SK-N-SH treated with all-trans-retinoic acid at 6 μM for 48 hours (cell line): ENCODE results near the gene BCR.
"Not testable (repeated sequence)": the region's sequence is repeated elsewhere in the genome, so short reads cannot be mapped to it uniquely, and the experiment has no call there.

ENCODE experiments used
- ATAC-seq: fragments of 200-7000 bp; cut with Tn5 transposase; 3 replicates; pipeline ENCODE4 v1.9.1; 2020; ENCODE audit warnings: mild to moderate bottlenecking, moderate library complexity
- ARNTL ChIP-seq: fragments of 450-650 bp; formaldehyde crosslinking; IDR thresholded peaks from 2 replicates; pipeline ENCODE4 v1.5.0; 2020; ENCODE audit warnings: low read depth, mild to moderate bottlenecking, moderate library complexity, borderline replicate concordance
- BACH2 ChIP-seq: fragments of 250-450 bp; sonication (Bioruptor Pico); IDR thresholded peaks from 2 replicates; pipeline ENCODE4 v1.9.0; 2021; ENCODE audit warnings: mild to moderate bottlenecking, borderline replicate concordance
- CSDC2 ChIP-seq: fragments of 250-450 bp; sonication (Bioruptor Pico); IDR thresholded peaks from 2 replicates; pipeline ENCODE4 v1.5.0; 2020; ENCODE audit warnings: mild to moderate bottlenecking, moderate library complexity
- CSRNP3 ChIP-seq: fragments of 250-450 bp; sonication (Bioruptor Pico); IDR thresholded peaks from 2 replicates; pipeline ENCODE4 v1.5.1; 2021; ENCODE audit warnings: mild to moderate bottlenecking, moderate library complexity
- ESRRG ChIP-seq: fragments of 250-450 bp; sonication (Bioruptor Pico); IDR thresholded peaks from 2 replicates; pipeline ENCODE4 v1.6.1; 2021; ENCODE audit warnings: mild to moderate bottlenecking
- ISL1 ChIP-seq: fragments of 250-450 bp; sonication (Bioruptor Pico); IDR thresholded peaks from 2 replicates; pipeline ENCODE4 v2.1.2; 2022; ENCODE audit warnings: mild to moderate bottlenecking, moderate library complexity
- PATZ1 ChIP-seq: fragments of 250-450 bp; sonication (Bioruptor Pico); IDR thresholded peaks from 2 replicates; pipeline ENCODE4 v1.8.0; 2020; ENCODE audit warnings: mild to moderate bottlenecking, moderate library complexity, borderline replicate concordance
- PPARA ChIP-seq: fragments of 250-450 bp; sonication (Bioruptor Pico); IDR thresholded peaks from 2 replicates; pipeline ENCODE4 v1.5.0; 2020; ENCODE audit warnings: mild to moderate bottlenecking, borderline replicate concordance
- SNAI2 ChIP-seq: fragments of 250-450 bp; sonication (Bioruptor Pico); IDR thresholded peaks from 2 replicates; pipeline ENCODE4 v1.5.0; 2020; ENCODE audit warnings: mild to moderate bottlenecking, moderate library complexity
- TCF4 ChIP-seq: fragments of 250-450 bp; sonication (Bioruptor Pico); IDR thresholded peaks from 2 replicates; pipeline ENCODE4 v1.8.0; 2021; ENCODE audit warnings: mild to moderate bottlenecking, moderate library complexity, borderline replicate concordance
- TOX ChIP-seq: fragments of 250-450 bp; sonication (Bioruptor Pico); IDR thresholded peaks from 2 replicates; pipeline ENCODE4 v1.8.0; 2021; ENCODE audit warnings: mild to moderate bottlenecking, moderate library complexity, borderline replicate concordance
- ZFP3 ChIP-seq: fragments of 250-450 bp; sonication (Bioruptor Pico); IDR thresholded peaks from 2 replicates; pipeline ENCODE4 v1.5.0; 2020; ENCODE audit warnings: mild to moderate bottlenecking, moderate library complexity
- ZFP30 ChIP-seq: fragments of 450-650 bp; formaldehyde crosslinking; IDR thresholded peaks from 2 replicates; pipeline ENCODE4 v1.5.0; 2022; ENCODE audit warnings: mild to moderate bottlenecking, moderate library complexity
- ZNF565 ChIP-seq: fragments of 450-650 bp; formaldehyde crosslinking; conservative IDR thresholded peaks from 2 replicates; pipeline ENCODE4 v1.5.0; 2020; ENCODE audit warnings: low read depth, mild to moderate bottlenecking, moderate library complexity
- ZNF70 ChIP-seq: fragments of 450-650 bp; formaldehyde crosslinking; IDR thresholded peaks from 2 replicates; pipeline ENCODE4 v1.5.0; 2020; ENCODE audit warnings: mild to moderate bottlenecking, moderate library complexity
- ZNF8 ChIP-seq: fragments of 450-650 bp; formaldehyde crosslinking; IDR thresholded peaks from 2 replicates; pipeline ENCODE4 v1.5.0; 2020; ENCODE audit warnings: mild to moderate bottlenecking, moderate library complexity
- TF ChIP-seq, protein P1 (sequence below): fragments of 250-450 bp; sonication (Bioruptor Pico); IDR thresholded peaks from 2 replicates; pipeline ENCODE4 v1.5.1; 2020; ENCODE audit warnings: low read depth, mild to moderate bottlenecking, moderate library complexity
- TF ChIP-seq, protein P2 (sequence below): fragments of 250-450 bp; sonication (Bioruptor Pico); IDR thresholded peaks from 2 replicates; pipeline ENCODE4 v1.5.0; 2020; ENCODE audit warnings: mild to moderate bottlenecking, moderate library complexity

BCR gene

DNA sequence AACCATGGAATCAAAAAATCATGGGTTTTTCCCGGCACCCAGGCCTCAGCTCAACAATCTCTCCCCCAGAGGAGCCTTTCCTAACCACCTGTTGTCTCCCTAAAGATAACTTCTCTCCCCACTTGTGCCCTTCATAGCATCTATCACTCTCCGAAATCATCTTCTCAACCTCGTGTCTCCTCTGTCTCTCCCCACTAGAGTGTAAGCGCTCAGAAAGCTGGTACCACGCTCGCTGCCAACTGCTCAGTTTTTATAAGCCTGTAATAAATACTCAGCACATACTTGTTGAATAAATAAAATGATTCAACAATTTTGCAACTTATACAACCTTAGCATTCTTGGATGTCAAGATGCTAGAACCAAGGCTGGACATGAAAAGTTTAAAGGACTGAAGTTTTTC lies 185.2 kb downstream of the BCR start (continued):
- TF ChIP-seq, protein P1, sequence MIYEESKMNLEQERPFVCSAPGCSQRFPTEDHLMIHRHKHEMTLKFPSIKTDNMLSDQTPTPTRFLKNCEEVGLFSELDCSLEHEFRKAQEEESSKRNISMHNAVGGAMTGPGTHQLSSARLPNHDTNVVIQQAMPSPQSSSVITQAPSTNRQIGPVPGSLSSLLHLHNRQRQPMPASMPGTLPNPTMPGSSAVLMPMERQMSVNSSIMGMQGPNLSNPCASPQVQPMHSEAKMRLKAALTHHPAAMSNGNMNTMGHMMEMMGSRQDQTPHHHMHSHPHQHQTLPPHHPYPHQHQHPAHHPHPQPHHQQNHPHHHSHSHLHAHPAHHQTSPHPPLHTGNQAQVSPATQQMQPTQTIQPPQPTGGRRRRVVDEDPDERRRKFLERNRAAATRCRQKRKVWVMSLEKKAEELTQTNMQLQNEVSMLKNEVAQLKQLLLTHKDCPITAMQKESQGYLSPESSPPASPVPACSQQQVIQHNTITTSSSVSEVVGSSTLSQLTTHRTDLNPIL (CRISPR knock-in tag), result no peak

DNA sequence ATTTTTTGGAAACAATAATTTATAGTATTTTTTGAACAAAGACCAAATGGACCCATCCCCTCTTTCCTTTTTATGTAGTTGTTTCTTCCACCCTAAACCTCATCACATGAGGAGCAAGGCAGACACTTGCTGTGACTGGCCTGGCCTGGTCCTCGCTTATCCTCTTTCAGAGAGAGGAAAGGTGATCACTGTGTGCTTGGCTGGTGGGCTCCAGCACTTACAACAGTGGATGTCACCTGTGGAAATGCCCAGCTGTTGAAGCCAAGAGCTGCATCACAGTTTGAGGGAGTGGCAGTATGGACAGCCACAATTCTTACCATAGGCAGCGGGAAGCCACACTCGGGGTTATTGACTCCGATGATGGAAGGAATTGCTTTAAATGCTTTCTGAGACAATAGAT lies 185.7 kb downstream of the BCR start:
- TF ChIP-seq CSRNP3 (CRISPR knock-in tag), result no peak
- no peak for TF ChIP-seq ZFP30
- no peak for TF ChIP-seq CSDC2 (CRISPR knock-in tag)
- TF ChIP-seq, protein P2, sequence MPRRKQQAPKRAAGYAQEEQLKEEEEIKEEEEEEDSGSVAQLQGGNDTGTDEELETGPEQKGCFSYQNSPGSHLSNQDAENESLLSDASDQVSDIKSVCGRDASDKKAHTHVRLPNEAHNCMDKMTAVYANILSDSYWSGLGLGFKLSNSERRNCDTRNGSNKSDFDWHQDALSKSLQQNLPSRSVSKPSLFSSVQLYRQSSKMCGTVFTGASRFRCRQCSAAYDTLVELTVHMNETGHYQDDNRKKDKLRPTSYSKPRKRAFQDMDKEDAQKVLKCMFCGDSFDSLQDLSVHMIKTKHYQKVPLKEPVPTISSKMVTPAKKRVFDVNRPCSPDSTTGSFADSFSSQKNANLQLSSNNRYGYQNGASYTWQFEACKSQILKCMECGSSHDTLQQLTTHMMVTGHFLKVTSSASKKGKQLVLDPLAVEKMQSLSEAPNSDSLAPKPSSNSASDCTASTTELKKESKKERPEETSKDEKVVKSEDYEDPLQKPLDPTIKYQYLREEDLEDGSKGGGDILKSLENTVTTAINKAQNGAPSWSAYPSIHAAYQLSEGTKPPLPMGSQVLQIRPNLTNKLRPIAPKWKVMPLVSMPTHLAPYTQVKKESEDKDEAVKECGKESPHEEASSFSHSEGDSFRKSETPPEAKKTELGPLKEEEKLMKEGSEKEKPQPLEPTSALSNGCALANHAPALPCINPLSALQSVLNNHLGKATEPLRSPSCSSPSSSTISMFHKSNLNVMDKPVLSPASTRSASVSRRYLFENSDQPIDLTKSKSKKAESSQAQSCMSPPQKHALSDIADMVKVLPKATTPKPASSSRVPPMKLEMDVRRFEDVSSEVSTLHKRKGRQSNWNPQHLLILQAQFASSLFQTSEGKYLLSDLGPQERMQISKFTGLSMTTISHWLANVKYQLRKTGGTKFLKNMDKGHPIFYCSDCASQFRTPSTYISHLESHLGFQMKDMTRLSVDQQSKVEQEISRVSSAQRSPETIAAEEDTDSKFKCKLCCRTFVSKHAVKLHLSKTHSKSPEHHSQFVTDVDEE (CRISPR knock-in tag), result no peak
- no peak for TF ChIP-seq TCF4 (CRISPR knock-in tag)
- TF ChIP-seq PPARA (CRISPR knock-in tag), result no peak
- TF ChIP-seq ISL1 (CRISPR knock-in tag), result no peak
- no peak for TF ChIP-seq ZFP3
- no peak for TF ChIP-seq TOX
- TF ChIP-seq ZNF8 (CRISPR knock-in tag), result no peak
- TF ChIP-seq ESRRG (CRISPR knock-in tag), result no peak
- TF ChIP-seq ARNTL, result no peak
- no peak for TF ChIP-seq PATZ1
- TF ChIP-seq ZNF565, result no peak
- no peak for TF ChIP-seq BACH2 (CRISPR knock-in tag)
- TF ChIP-seq ZNF70 (CRISPR knock-in tag), result no peak
- no peak for TF ChIP-seq SNAI2 (CRISPR knock-in tag)
- ATAC-seq, result no peak

DNA sequence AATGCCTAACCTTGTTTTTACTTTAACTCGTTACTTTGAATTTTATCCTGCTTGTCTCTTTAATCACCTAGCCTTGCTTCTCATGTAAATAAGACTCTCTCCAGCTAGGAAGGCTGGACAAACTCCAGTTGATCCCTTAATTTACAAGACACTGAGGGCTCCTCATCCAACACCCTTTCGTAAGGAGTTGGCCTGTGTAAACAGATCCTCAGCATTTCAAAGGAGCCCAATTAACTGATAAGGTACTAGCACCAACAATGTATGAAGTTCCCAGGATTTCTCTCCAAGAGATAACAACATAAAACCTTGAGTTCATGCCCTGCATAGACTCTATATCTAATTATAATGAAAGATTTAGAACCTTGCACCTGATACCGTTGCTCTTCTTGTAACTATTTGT lies 186.9 kb downstream of the BCR start:
- ATAC-seq, result not testable (repeated sequence)
